Bronchial epithelial cell (primary cell): Measurements from ENCODE around the gene EXOC6B. TPM values are rescaled to one million over a fixed set of nuclear protein-coding genes. Genes with fewer than 3 reads are reported as not detected.
A peak's percentile ranks its signal among the peaks of the same experiment; 100 is the strongest.

Source experiments
- DNase-seq: peaks from one replicate; pipeline ENCODE4 v3.0.0-alpha.2; 2010; ENCODE audit warnings: low read depth
- FAIRE-seq: peaks from 2 replicates; lab custom pipeline; 2011; peaks lifted over from hg19 to GRCh38; lab: Jason Lieb, UNC
- H3K27me3 ChIP-seq: 2 replicates; pipeline ENCODE4 v1.5.1; 2011; ENCODE audit warnings: low read length; ENCODE audit not compliant: control insufficient read depth, insufficient read depth
- H3K36me3 ChIP-seq: 2 replicates; pipeline ENCODE4 v1.5.1; 2011; ENCODE audit warnings: low read length; ENCODE audit not compliant: control insufficient read depth, insufficient read depth
- H3K4me3 ChIP-seq: 2 replicates; pipeline ENCODE4 v1.5.1; 2011; ENCODE audit warnings: mild to moderate bottlenecking, low read depth, low read length, control low read depth
- total RNA-seq: library from RNA; depleted of rRNA; stranded (reverse); fragments of >200 nt; gene quantifications from 2 replicates; pipeline ENCODE4 v1.2.1, GENCODE V29; 2014
- TF ChIP-seq, protein P1 (sequence below): IDR thresholded peaks from 2 replicates; pipeline ENCODE4 v1.5.1; 2011; ENCODE audit warnings: mild to moderate bottlenecking, moderate library complexity, low read length, control low read depth, inconsistent platforms; ENCODE audit not compliant: insufficient read depth, severe bottlenecking

Gene EXOC6B
- total RNA-seq, 1 donor from 2014 or later = 26.9 TPM

DNA sequence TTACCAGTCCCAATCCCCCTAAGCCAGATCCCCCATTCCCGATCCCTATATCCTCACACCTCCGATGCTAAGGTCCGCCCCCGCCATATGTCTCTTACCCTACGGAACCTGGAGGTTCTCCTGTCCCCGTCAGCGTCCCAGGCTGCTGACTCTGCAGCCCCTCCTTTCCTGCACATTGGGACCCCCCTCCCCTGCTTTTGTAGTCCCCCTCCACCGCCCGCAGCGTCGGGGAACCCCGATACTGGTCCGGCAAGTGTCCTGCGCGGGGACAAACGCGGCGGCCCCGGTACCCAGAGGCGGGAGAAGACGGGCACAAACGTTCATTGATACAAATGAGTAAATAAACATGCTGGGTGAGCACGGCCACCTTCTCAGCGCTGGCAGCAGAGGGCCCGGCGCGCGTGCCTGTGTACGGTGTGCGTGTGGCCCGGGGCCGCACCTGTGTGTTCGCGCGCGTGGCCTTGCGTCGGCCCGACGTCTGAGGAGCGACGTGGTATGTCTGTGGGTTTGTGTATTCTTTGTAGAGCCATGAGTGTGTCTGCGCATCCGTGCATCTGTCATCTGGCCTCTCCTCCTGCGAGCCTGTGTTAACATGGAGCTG, 676.2 kb downstream of the EXOC6B start:
- Histone ChIP-seq H3K27me3 (peaks cover 38% of the 10 kb centered on the region), H3K36me3 (no peaks in the 10 kb centered on the region), H3K4me3 (peak overlapping the region; percentile 37)
- DNase-seq = no peak
- TF ChIP-seq, protein P1, sequence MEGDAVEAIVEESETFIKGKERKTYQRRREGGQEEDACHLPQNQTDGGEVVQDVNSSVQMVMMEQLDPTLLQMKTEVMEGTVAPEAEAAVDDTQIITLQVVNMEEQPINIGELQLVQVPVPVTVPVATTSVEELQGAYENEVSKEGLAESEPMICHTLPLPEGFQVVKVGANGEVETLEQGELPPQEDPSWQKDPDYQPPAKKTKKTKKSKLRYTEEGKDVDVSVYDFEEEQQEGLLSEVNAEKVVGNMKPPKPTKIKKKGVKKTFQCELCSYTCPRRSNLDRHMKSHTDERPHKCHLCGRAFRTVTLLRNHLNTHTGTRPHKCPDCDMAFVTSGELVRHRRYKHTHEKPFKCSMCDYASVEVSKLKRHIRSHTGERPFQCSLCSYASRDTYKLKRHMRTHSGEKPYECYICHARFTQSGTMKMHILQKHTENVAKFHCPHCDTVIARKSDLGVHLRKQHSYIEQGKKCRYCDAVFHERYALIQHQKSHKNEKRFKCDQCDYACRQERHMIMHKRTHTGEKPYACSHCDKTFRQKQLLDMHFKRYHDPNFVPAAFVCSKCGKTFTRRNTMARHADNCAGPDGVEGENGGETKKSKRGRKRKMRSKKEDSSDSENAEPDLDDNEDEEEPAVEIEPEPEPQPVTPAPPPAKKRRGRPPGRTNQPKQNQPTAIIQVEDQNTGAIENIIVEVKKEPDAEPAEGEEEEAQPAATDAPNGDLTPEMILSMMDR = no peak
- FAIRE-seq = no peak

DNA sequence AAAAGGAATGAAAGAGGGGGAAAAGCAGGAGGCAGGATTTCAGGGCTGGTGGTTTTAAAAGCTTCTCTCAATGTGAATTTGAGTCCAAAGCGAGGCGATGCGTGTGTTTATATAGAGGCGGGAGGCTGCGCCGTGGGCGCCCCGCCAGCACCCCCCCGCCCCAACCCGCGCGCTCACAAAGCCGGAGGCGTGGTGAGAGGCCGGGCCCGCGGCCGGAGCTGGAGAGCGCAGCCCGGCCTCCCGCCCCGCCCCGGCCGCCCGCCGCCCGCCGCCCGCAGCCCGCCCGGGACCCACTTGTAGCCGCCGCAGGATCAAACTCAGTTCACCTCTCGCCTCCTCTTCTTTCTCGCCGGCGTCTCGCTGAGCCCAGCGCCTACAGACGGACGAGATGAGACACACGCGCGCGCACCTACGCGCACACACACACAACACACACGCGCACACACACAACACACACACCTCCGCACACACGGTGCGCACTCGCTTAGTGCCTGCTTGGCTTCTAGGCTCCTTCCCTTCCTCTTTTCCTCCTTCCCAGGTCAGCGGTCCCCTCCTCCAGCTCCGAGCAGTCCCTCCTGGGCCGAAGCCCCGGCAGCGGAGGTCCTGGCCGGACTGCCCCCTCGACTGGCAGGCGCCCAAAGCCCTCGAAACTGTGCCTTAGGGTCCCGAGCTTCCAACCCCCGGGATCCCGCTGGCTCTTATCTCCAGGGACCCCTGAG, 676.8 kb downstream of the EXOC6B start:
- DNase-seq (no peak), FAIRE-seq (no peak)
- Histone ChIP-seq H3K36me3 (no peaks in the 10 kb centered on the region), H3K27me3 (peaks cover 38% of the 10 kb centered on the region), H3K4me3 (peak overlapping the region; percentile 40)
- TF ChIP-seq, protein P1 = no peak

- peaks cover 39% of the 10 kb centered on the region for H3K27me3 ChIP-seq
- TF ChIP-seq, protein P1 = no peak
- peak overlapping the region; percentile 40 for H3K4me3 ChIP-seq
- H3K36me3 ChIP-seq = no peaks in the 10 kb centered on the region
- FAIRE-seq (no peak), DNase-seq (no peak)
Observed at GRCh38 chr2:72148003-72148836, 677.6 kb downstream of the EXOC6B start.

DNA sequence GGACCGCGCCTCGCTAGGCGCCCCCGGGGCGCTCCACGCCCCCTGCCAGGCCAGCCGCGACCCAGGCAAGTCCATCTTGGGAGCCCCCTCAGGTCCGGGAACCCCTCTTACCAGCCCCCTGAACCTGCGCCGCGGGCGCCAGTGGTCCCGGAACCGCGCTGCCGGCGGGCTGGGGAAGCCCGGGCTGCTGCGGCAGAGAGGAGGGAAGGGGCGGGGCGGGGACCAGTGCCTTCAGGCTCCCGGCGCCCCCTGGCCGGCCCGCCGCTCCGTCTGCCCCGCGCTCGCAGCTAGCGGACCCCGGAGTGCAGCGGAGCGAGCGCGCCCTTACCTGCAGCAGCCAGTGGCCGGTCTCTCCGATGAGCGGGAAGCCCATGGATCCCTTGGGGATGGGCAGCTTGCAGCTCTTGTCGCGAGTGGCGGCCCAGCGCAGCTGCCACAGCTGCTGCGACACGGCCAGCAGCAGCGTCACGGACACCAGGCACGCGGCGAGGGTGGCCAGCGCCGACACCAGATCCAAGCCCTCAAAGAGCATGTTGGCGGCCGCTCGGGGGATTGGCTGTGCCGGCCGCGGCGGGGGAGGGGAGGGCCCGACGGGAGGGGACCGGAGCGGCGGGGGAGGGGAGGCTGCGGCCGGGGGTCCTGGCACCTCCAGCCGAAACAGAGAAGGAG, 678.4 kb downstream of the EXOC6B start, which contains the start of gene CYP26B1:
Gene CYP26B1, minus strand, starts transcription at position 560 of the 669 bp plus-strand sequence. Its CDS starts 28 bp downstream, at position 532.
- FAIRE-seq (no peak), DNase-seq (no peak)
- TF ChIP-seq, protein P1 = no peak
- peak within 1 kb of the TSS; percentile 40 for H3K4me3 ChIP-seq
- H3K36me3 ChIP-seq = no peaks in the 10 kb centered on the region
- peaks cover 37% of the 10 kb centered on the region for H3K27me3 ChIP-seq

GRCh38 chr2:72146347-72147302, 679.2 kb downstream of the EXOC6B start:
- TF ChIP-seq, protein P1 = no peak
- H3K36me3 ChIP-seq = no peaks in the 10 kb centered on the region
- no peak for FAIRE-seq
- no peak for DNase-seq
- no peak overlapping the region for H3K4me3 ChIP-seq
- peaks cover 35% of the 10 kb centered on the region for H3K27me3 ChIP-seq
